ENCODE results near the gene NOD2. TPM values are rescaled to one million over a fixed set of nuclear protein-coding genes. Genes with fewer than 3 reads are reported as not detected.

Gene NOD2
- total RNA-seq, 1 donor from 2014 or later, result 9.4 TPM

- intact Hi-C loops (cut with micrococcal nuclease), result loop anchor here (5.0 kb wide), 1 partner anchor 402 kb away; the partner anchor contains the start of gene ADCY7
These were observed 23.7 kb upstream of the NOD2 start for GRCh38 chr16:50669741-50670140.

- intact Hi-C loops (cut with micrococcal nuclease), result no loop called here
These were observed 22.9 kb upstream of the NOD2 start for GRCh38 chr16:50670476-50670875.

- intact Hi-C loops (cut with micrococcal nuclease), result loop anchor here (1.0 kb wide), 2 partner anchors 76 to 135 kb away; no protein-coding TSS in a partner anchor
These were observed 21.7 kb upstream of the NOD2 start for GRCh38 chr16:50671644-50672260.

- intact Hi-C loops (cut with micrococcal nuclease), result no loop called here
These were observed 19.7 kb upstream of the NOD2 start for GRCh38 chr16:50673496-50674275.

GRCh38 chr16:50674831-50675230 lies 18.6 kb upstream of the NOD2 start:
- intact Hi-C loops (cut with micrococcal nuclease), result no loop called here

GRCh38 chr16:50675686-50676610 lies 17.5 kb upstream of the NOD2 start:
- intact Hi-C loops (cut with micrococcal nuclease), result no loop called here

DNA sequence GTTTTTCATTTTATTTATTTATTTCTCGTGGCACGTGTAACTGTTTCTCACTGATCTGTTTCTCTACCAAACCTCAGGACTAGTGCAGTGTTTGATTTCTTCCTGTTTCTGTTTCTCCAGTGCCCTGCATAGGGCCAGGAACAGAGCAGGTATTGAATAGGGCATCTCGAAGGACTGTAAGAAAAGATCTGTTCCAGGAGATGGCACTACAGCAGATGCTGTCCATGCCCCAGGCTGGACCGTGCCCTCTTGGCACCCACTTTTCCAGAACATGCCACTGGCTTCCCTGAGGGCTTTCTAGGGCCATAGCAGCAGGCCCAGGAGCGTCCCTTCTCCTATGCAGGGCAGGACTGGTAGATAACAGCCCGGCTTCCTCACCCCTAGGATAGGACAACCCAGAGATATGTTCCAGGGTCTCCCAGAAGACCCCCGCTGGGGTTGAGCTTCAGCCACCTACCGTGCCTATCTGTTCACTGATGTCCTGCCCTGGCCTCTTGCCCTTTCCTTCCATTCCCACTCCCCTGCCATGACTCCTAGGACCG lies 16.7 kb upstream of the NOD2 start:
- intact Hi-C loops (cut with micrococcal nuclease), result no loop called here

DNA sequence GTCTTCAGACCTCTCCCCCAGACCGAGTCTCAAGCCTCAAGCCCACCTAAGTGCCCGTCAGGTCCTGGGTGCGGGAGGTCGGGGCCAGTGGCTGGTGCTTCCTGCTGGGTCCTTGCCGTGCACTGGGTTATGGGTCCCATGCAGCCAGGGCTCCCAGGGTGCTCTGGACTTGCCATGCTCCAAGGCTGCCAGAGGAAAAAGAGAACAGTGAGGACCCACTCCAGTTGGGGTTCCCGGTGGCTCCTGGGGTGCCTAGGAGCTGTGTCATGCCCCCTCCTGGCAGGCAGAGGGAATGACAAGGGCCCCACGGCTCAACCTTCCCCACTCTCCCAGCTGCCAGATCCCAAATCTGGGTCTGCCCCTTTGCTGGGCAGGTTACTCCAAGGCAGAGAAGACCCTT lies 16.1 kb upstream of the NOD2 start:
- intact Hi-C loops (cut with micrococcal nuclease), result no loop called here

- intact Hi-C loops (cut with micrococcal nuclease), result no loop called here
These were observed 14.9 kb upstream of the NOD2 start for GRCh38 chr16:50678531-50678930.

DNA sequence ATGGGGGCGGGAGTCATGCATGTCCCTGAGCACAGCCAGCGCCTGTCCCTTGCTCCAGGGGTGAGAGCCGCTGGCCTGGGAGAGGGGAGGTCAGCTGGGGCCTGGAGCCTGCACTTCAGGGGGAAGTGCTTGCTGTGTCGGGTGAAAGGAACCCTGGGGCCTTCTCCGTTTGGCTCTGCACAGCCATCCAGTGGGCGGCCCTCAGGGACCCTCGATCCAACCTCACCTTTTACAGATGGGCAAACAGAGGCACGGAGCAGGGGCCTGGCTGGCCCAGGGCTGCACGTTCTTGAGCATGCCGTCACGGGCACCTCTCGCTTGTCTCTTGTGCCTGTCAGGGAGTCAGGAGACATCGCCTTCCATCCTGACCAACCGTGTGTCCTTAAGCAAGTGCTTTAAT lies 14.1 kb upstream of the NOD2 start:
- intact Hi-C loops (cut with micrococcal nuclease), result no loop called here

- intact Hi-C loops (cut with micrococcal nuclease), result loop anchor here (5.0 kb wide), 5 partner anchors 313 to 653 kb away; partner anchors contain the start of genes ADCY7, BRD7, CNEP1R1 and HEATR3
These were observed 13.5 kb upstream of the NOD2 start for GRCh38 chr16:50679676-50680555.

DNA sequence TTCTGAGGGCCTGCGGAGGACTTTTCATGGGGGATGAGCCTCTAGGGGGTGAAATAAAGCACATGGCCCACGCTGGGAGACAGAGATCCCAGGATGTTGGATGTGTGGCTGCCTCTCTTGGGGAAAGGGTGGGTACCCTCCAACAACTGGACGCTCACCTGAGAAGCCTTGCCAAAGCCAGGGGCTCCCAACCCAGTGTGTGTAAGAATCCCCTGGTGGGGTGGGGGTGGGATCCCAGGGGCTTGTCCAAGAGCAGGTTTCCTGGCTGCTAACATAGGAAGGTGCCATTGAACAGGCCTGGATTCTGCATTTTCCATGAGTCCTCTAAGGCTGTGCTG lies 12.9 kb upstream of the NOD2 start:
- intact Hi-C loops (cut with micrococcal nuclease), result loop anchor here (5.0 kb wide), 5 partner anchors 313 to 653 kb away; partner anchors contain the start of genes ADCY7, BRD7, CNEP1R1 and HEATR3

DNA sequence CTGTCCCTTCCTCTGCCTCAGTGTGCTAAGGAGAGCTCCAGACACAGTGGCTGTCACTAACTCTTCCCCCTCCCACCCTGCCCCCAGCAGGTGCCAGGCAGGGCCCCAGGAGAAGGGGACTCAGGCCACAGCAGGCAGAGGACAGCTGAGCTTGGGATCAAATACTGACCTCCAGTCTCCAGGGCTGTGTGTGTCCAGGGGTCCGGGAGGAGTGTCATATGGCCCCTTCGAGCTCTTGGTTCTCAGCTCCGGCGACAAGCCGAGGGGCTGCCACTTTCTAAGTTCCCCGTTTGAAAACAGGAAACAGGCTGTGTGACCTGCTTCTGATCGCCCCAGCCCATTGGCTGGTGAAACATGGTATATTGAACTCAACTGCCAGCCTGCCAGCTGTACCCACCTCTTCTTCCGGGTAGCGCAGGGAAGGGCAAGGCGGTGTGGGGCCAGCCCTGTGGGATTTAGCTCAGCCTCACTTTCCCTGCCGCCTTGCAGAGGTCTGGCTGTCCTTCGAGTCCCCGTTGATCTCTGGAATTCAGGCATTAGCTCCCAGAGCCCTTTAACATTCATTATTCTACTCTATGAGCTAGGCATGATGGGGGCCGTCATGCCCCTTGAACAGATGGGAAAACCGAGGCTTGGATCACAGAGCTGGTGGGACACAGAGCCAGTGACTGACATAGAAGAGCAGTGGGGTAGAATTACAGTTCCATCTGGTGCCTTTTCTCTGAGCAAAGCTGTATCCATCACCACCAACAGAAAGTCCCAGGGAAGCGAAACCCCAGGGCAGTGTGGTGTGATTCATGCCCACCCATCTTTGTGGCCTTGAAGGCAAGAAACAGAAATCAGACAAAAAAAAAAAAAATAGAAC lies 12.2 kb upstream of the NOD2 start, which contains the start of gene SNX20:
Gene SNX20 (minus strand): TSS at position 292 of the 865 bp plus-strand sequence. CDS start 3,786 bp downstream, outside the sequence.
- intact Hi-C loops (cut with micrococcal nuclease), result loop anchor here (1.0 to 5.0 kb wide), 7 partner anchors 15 to 654 kb away; partner anchors contain the start of genes ADCY7, BRD7, CNEP1R1 and CYLD

GRCh38 chr16:50683689-50684374 lies 9.6 kb upstream of the NOD2 start:
- intact Hi-C loops (cut with micrococcal nuclease), result loop anchor here (1.0 to 5.0 kb wide), 9 partner anchors 15 to 657 kb away; partner anchors contain the start of genes ADCY7, BRD7, CNEP1R1 and HEATR3

- intact Hi-C loops (cut with micrococcal nuclease), result loop anchor here (1.0 to 5.0 kb wide), 10 partner anchors 14 to 658 kb away; partner anchors contain the start of genes ADCY7, BRD7, CNEP1R1 and HEATR3
These were observed 8.5 kb upstream of the NOD2 start for GRCh38 chr16:50684823-50685461.

DNA sequence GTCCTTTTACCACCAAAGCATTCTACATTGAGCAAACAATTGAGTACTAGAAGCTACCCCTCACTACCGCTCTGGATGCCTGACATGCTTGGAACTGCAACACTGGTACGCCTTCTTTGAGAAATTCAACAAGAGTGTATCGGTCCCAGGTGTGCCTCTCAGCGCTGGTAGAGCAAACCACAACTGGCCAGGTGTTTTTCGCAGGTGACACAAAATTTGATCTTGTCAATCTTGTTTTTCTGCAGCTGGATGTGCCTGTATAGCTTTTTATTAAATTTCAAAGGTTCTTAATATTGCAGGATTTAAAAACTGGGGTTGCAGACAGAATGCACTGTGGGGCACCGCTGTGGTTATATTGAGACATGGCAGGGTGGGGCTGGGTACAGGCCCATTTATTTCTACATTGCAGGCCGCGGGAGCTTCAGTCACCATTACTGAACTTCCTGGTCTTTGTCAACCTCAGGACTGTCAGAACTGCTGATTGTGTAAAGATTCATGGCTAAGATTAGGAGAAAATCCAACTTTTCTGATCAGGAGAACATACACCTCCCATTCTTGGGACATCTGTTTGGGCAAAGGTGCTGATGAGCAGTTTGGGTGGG lies 7.8 kb upstream of the NOD2 start:
- intact Hi-C loops (cut with micrococcal nuclease), result loop anchor here (1.0 to 2.0 kb wide), 4 partner anchors 13 to 139 kb away; no protein-coding TSS in a partner anchor

DNA sequence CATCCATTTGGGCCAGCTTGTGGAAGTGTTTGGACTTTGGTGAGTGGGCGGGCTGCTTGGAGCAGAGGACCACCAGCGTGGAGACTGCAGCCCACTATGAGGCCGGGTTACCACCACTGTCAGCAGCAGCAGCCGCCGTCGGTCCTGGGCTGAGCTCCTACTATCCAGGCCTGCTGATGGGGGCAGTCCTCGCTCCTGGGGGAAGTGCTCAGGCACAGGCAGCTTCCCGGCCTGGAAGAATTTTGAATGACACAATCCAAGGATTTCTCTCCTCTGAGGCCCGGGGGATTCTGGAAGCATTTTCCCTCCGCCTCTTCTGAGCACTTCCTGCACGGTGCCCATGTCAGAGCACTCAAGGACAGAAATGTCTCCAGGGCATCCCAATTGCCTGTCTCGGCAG lies 5.3 kb upstream of the NOD2 start:
- intact Hi-C loops (cut with micrococcal nuclease), result no loop called here

All from T-helper 1 cell treated with Interleukin-12 subunit alpha and Interleukin-12 subunit beta and Interleukin-4 antibody, amounts not matched to agents 30 ng/mL and 1 ng/mL, for 36 hours (primary cell).